Upper lobe of right lung (tissue), 1 donor: ENCODE measurements around the gene E2F6. TPM values are rescaled to one million over a fixed set of nuclear protein-coding genes. Genes with fewer than 3 reads are reported as not detected.

Source experiments
- ATAC-seq: fragments of 200-7000 bp; cut with Tn5 transposase; one replicate; pipeline ENCODE4 v1.9.1; 2020; ENCODE audit warnings: mild to moderate bottlenecking, moderate library complexity
- DNase-seq: peaks from one replicate; pipeline ENCODE4 v3.0.0-alpha.2; 2020
- H3K27ac ChIP-seq: fragments of 200-600 bp; one replicate; pipeline ENCODE4 v1.8.0; 2022
- H3K27me3 ChIP-seq: fragments of 200-600 bp; one replicate; pipeline ENCODE4 v1.8.0; 2022; ENCODE audit warnings: mild to moderate bottlenecking
- H3K36me3 ChIP-seq: fragments of 200-600 bp; one replicate; pipeline ENCODE4 v1.8.0; 2022
- H3K4me1 ChIP-seq: fragments of 200-600 bp; one replicate; pipeline ENCODE4 v1.8.0; 2022
- H3K4me3 ChIP-seq: fragments of 200-600 bp; one replicate; pipeline ENCODE4 v1.8.0; 2022; ENCODE audit warnings: mild to moderate bottlenecking
- H3K9me3 ChIP-seq: fragments of 200-600 bp; one replicate; pipeline ENCODE4 v1.8.0; 2022
- intact Hi-C: fragments of 100-400 bp; cut with DNase I; formaldehyde crosslinking; loops from one replicate; pipeline ENCODE4 v1.11.0; 2022
- total RNA-seq: library from RNA; stranded (reverse); fragmentation: NEBNext Ultra II Directional; extraction: Animal tissue kit (Norgen Biotek cat#: 25700); gene quantifications from one replicate; pipeline ENCODE4 v1.2.1, GENCODE V29; 2021
- TF ChIP-seq, protein P1 (sequence below): fragments of 200-600 bp; IDR thresholded peaks from one replicate; pipeline ENCODE4 v1.8.0; 2022; ENCODE audit warnings: antibody characterized with exemption
- donor health status: DM: no; HTN: yes; CAD: no; lungs with severe emphysema.

The E2F6 gene
- total RNA-seq, 1 donor from 2014 or later, result 14.5 TPM

DNA sequence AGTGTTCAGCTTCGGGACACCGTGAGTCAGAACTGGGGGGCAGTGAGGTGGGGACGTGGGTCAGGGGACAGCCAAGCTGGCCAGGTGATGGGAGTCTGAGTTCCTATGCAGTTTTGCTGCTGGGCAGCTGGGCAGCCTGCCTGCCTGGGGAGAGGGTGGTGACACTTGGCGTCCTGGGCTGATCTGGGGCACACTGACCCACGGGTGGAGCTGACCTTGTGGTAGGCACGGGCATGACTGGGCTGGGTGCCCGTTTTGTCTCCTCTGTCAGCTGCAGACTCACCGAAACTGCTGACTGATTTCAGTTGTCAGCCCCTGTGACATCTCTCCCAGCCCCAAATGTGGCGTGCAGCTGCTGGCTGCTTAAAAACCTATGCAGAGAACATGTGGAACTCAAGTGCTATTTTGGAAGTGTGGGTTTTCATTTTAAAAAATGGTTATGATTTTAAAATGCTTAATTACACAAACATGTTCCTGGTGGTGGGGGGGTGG lies 32.6 kb upstream of the E2F6 start:
- H3K27me3 ChIP-seq, result peaks cover 10% of the 10 kb centered on the region
- DNase-seq (no peak), ATAC-seq (peak; percentile 42)
- TF ChIP-seq, protein P1, sequence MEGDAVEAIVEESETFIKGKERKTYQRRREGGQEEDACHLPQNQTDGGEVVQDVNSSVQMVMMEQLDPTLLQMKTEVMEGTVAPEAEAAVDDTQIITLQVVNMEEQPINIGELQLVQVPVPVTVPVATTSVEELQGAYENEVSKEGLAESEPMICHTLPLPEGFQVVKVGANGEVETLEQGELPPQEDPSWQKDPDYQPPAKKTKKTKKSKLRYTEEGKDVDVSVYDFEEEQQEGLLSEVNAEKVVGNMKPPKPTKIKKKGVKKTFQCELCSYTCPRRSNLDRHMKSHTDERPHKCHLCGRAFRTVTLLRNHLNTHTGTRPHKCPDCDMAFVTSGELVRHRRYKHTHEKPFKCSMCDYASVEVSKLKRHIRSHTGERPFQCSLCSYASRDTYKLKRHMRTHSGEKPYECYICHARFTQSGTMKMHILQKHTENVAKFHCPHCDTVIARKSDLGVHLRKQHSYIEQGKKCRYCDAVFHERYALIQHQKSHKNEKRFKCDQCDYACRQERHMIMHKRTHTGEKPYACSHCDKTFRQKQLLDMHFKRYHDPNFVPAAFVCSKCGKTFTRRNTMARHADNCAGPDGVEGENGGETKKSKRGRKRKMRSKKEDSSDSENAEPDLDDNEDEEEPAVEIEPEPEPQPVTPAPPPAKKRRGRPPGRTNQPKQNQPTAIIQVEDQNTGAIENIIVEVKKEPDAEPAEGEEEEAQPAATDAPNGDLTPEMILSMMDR, result no peak
- no peaks in the 10 kb centered on the region for H3K36me3 ChIP-seq
- no peak overlapping the region for H3K4me3 ChIP-seq
- intact Hi-C loops, result no loop called here
- no peaks in the 10 kb centered on the region for H3K9me3 ChIP-seq
- no peaks in the 10 kb centered on the region for H3K4me1 ChIP-seq
- H3K27ac ChIP-seq, result no peak overlapping the region

DNA sequence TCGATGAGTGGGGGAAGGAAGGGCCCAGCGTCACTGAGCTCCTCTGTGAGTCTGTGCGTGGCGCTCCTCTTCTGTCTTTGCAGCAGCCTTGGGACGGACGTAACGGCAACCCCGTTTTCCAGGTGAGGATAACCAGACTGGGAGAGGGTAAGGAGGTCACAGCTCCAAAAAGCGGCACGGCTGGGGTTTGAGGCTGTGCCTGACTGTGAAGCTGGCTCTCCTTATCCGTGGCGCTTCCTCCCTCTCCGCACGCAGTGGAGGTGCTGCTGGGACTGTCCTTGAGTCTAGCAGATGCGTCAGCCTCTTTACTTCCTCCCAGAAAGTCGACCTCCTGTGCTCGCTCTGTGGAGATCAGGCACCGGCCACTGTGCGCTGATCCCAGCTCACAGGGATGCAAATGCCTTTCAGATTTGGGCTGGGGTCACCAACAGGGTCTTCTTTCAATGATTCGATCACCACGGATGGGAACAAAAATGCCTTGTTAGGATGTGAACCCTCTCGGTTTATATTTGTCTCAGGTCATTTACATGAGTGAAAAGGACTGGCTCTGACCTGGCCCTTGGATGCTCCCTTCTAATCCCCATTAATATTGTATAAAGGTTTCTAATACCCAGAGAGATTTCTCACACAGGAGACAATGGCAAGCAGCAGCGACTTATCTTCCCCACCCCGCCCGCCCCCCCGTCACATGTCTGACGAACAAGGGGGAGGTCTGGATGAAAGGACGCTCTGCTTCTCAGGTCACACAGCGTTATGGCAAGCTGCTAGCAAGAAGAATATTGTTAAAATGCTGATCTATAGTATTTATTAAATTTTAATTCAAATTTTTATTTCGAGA lies 30.1 kb upstream of the E2F6 start:
- H3K4me3 ChIP-seq, result no peak overlapping the region
- intact Hi-C loops, result no loop called here
- TF ChIP-seq, protein P1, result no peak
- ATAC-seq (no peak), DNase-seq (no peak)
- no peak overlapping the region for H3K27ac ChIP-seq
- no peaks in the 10 kb centered on the region for H3K36me3 ChIP-seq
- H3K9me3 ChIP-seq, result no peaks in the 10 kb centered on the region
- no peaks in the 10 kb centered on the region for H3K27me3 ChIP-seq
- no peaks in the 10 kb centered on the region for H3K4me1 ChIP-seq

DNA sequence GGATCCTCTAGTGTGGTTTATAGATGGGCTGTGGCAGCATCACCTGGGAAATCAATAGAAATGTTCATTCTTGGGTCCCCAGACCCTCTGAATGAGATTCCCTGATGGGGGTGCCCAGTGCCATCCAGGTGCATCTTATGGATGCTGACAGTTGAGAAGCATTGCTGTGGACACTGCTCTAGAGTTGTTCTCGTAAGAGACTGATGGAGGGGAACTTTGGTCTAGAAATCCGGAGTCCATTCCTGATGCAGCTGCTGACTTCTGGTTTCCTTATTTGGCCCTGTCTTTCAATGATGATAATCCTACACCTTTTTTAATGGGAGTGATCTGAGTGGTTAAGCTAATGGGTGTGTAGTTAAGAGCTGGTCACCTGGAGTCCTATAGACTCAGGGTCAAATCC lies 28.3 kb upstream of the E2F6 start:
- H3K4me3 ChIP-seq, result no peak overlapping the region
- no peaks in the 10 kb centered on the region for H3K36me3 ChIP-seq
- DNase-seq, result no peak
- TF ChIP-seq, protein P1, result no peak
- intact Hi-C loops, result no loop called here
- no peaks in the 10 kb centered on the region for H3K9me3 ChIP-seq
- no peak for ATAC-seq
- H3K27me3 ChIP-seq, result no peaks in the 10 kb centered on the region
- no peak overlapping the region for H3K27ac ChIP-seq
- no peaks in the 10 kb centered on the region for H3K4me1 ChIP-seq

DNA sequence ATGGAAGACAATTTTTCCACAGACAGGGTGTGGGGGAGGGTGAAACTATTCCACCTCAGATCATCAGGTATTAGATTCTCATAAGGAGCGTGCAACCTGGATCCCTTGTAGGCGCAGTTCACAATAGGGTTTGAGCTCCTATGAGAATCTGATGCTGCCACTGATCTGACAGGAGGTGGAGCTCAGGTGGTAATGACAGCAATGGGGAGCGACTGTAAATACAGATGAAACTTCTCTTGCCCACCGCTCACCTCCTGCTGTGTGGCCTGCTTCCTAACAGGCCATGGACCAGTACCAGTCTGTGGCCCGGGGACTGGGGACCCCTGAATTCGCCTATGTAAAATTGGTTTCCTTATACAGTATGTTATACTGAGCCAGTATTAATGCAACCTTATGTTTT lies 27.3 kb upstream of the E2F6 start:
- ATAC-seq (no peak), DNase-seq (no peak)
- Histone ChIP-seq H3K36me3 (no peaks in the 10 kb centered on the region), H3K27ac (no peak overlapping the region), H3K4me1 (no peaks in the 10 kb centered on the region), H3K27me3 (no peaks in the 10 kb centered on the region), H3K9me3 (no peaks in the 10 kb centered on the region), H3K4me3 (no peak overlapping the region)
- intact Hi-C loops, result no loop called here
- TF ChIP-seq, protein P1, result no peak

DNA sequence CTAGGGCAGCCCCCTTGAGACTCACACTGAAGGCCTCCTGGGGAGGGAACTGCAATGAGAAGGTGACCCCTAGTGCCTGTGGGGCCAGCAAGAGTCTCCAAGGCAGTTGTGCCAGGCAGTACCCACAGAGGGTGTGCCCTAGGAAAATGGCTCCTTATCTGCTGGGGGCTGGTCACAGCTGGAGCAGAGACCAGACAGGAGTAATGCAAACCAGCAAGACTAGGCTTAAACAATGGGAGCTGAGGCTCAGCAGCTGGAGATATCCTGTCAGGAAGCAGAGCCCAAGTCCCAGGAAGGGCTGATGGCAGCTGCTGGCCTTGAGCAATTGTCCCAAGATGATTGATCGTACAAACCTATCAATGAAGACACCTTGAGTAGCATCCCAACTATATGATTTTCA lies 26.8 kb upstream of the E2F6 start:
- intact Hi-C loops, result no loop called here
- DNase-seq (no peak), ATAC-seq (no peak)
- Histone ChIP-seq H3K4me3 (no peak overlapping the region), H3K27me3 (peaks cover 5% of the 10 kb centered on the region), H3K36me3 (no peaks in the 10 kb centered on the region), H3K9me3 (no peaks in the 10 kb centered on the region), H3K4me1 (no peaks in the 10 kb centered on the region), H3K27ac (no peak overlapping the region)
- TF ChIP-seq, protein P1, result no peak
